ENCODE measurements around the gene ADGRG3. TPM values are rescaled to one million over a fixed set of nuclear protein-coding genes. Genes with fewer than 3 reads are reported as not detected.

The ADGRG3 gene
- total and polyA plus RNA-seq, 9 of the 15 experiments (the other 6 are each of a cell fraction or from before 2014, with no cell fraction given), result 0.09 to 0.52 (median 0.14) TPM; not detected in 3

- Histone ChIP-seq H3K9me3 (replicated peaks; ENCODE audit: control insufficient read depth, insufficient read depth, low read depth, low read length) (0 out of 2 replicates have a peak, but pooled peaks cover 3% of the 10 kb centered on the region), H3K36me3 (ENCODE audit: control insufficient read depth, insufficient read depth, low read length) (peaks cover 12% of the 10 kb centered on the region; the same call in 1 of the 3 replicates), H3K4me3 (peak overlapping the region; percentile 67), H3K79me2 (ENCODE audit: control insufficient read depth, insufficient read depth, low read length) (peaks cover 17% of the 10 kb centered on the region), H2AFZ (ENCODE audit: low read depth, low read length) (peak overlapping the region; percentile 84), H3K4me2 (ENCODE audit: insufficient read depth, low read length) (peak overlapping the region; percentile 88), H3K9me1 (ENCODE audit: control insufficient read depth, insufficient read depth, low read length) (no peaks in the 10 kb centered on the region), H3K9ac (ENCODE audit: insufficient read depth in 1 of 2, low read depth in 2 of 2, low read length in 2 of 2) (peak overlapping the region; percentile 89 to 100), H4K20me1 (replicated peaks; ENCODE audit: control insufficient read depth, insufficient read depth, low read length) (no peaks in the 10 kb centered on the region), H3K27ac (ENCODE audit: extremely low read depth, low read depth, low read length) (peak overlapping the region; percentile 86), H3K27me3 (ENCODE audit: control insufficient read depth in 2 of 2, insufficient read depth in 2 of 2, low read length in 2 of 2) (no peaks in the 10 kb centered on the region), H3K4me1 (replicated peaks in 1 of 2; ENCODE audit: control insufficient read depth in 2 of 2, insufficient read depth in 2 of 2, low read length in 2 of 2) (peaks cover 10 to 34% of the 10 kb centered on the region in 2 experiments; a peak in 3 of 5 replicates)
- peak; percentile 75 for FAIRE-seq
- peak; percentile 14; the same call in 1 of the 3 replicates for ATAC-seq
- BruUV-seq (replicated peaks), result no TSS peak
- POLR2A ChIA-PET, result interaction anchor here (0.6 to 3.3 kb wide), 10 partner anchors 8 to 963 kb away, joined by 3 to 12 read pairs (median 4); no protein-coding TSS in a partner anchor
- in situ Hi-C loops (cut with MboI) (no loop called here), intact Hi-C loops (cut with micrococcal nuclease) (loop anchor here (10.0 kb wide), 1 partner anchor 270 kb away; the partner anchor contains the start of genes USB1 and ZNF319)
- CTCF ChIA-PET (ENCODE audit: low intra/inter-chr PET ratio), result interaction anchor here (3.6 kb wide), 1 partner anchor 86 kb away, joined by 19 read pairs; no protein-coding TSS in a partner anchor
- peak in 1 of 4 experiments; percentile 39 for DNase-seq (ENCODE audit: extremely low read depth in 1 of 4, low spot score in 3 of 4)
- WGBS (ENCODE audit: insufficient coverage, low coverage, missing lambda C conversion rate), result under 1% methylated on average over 18 of the region's 20 CpGs
- TF ChIP-seq RNF2 (IDR thresholded peaks at IDR 0.05), result no peak
- TF ChIP-seq PHF8 (IDR thresholded peaks at IDR 0.05; ENCODE audit: borderline replicate concordance, low read length), result no peak
- peak; percentile 51; the same call in 1 of the 2 replicates for TF ChIP-seq SMARCA4 (IDR thresholded peaks at IDR 0.05)
- TF ChIP-seq ZNF589 (CRISPR knock-in tag; IDR thresholded peaks at IDR 0.05; ENCODE audit: low read depth), result peak; percentile 54; the same call in 1 of the 2 replicates
- TF ChIP-seq BCOR (IDR thresholded peaks at IDR 0.05), result peak; percentile 68
- TF ChIP-seq ZNF740 (CRISPR knock-in tag; IDR thresholded peaks at IDR 0.05), result peak; percentile 31; the same call in 1 of the 2 replicates
- TF ChIP-seq ZNF740 (tag; IDR thresholded peaks at IDR 0.05), result no peak
- peak; percentile 61 for TF ChIP-seq RBM25 (IDR thresholded peaks at IDR 0.05; ENCODE audit: low read depth, low read length, severe bottlenecking)
- no peak for TF ChIP-seq NFRKB (IDR thresholded peaks at IDR 0.05; ENCODE audit: low read depth)
- 0 out of 2 replicates have a peak, but pooled peaks have one; percentile 15 for TF ChIP-seq AFF4 (CRISPR knock-in tag; IDR thresholded peaks at IDR 0.05)
- TF ChIP-seq MTA2 (IDR thresholded peaks at IDR 0.05; ENCODE audit: low read depth), result no peak
- peak; percentile 47; the same call in 1 of the 2 replicates for TF ChIP-seq ARID4B (CRISPR knock-in tag; IDR thresholded peaks at IDR 0.05)
Observed at GRCh38 chr16:57734308-57734924, 66.3 kb downstream of the ADGRG3 start.
